SK-N-SH (cell line): ENCODE measurements around the gene CNTNAP2. TPM values are rescaled to one million over a fixed set of nuclear protein-coding genes. Genes with fewer than 3 reads are reported as not detected.

Source experiments
- CTCF ChIA-PET: fragments of 300-600, 350-600 bp; formaldehyde crosslinking; extraction: SDS; loops from one replicate; lab custom pipeline; 2021; lab: Yijun Ruan, JAX
- POLR2A ChIA-PET: fragments of 350-600 bp; sonication (Branson Sonifier 250); formaldehyde crosslinking; extraction: SDS; loops from one replicate; lab custom pipeline; 2020; ENCODE audit warnings: antibody characterized with exemption, inconsistent platforms; lab: Yijun Ruan, JAX
- DNase-seq: peaks from one replicate; pipeline ENCODE4 v3.0.0; 2012
- H2AFZ ChIP-seq: fragments of 200-600 bp; sonication (generic); 2 replicates; pipeline ENCODE4 v1.8.1; 2016; ENCODE audit warnings: antibody characterized with exemption, mild to moderate bottlenecking, low read depth
- H3F3A ChIP-seq: fragments of 200-600 bp; sonication (generic); replicated peaks from 2 replicates; pipeline ENCODE3; 2016; ENCODE audit warnings: antibody characterized with exemption, mild to moderate bottlenecking; ENCODE audit not compliant: insufficient read depth
- H3K27ac ChIP-seq, 2 experiments: fragments of 200-500 bp in 1 of 2; fragments of 200-600 bp in 1 of 2; sonication (Bioruptor generic) in 1 of 2; sonication (generic), shearing (Covaris generic) in 1 of 2; 2 replicates each; pipeline versions ENCODE4 v1.5.1 to v1.6.1; 2014 to 2016; ENCODE audit warnings: low read depth in 2 of 2, inconsistent platforms in 1 of 2, low read length in 1 of 2, mild to moderate bottlenecking in 1 of 2, mixed read lengths in 1 of 2
- H3K27me3 ChIP-seq: fragments of 200-600 bp; sonication (generic), shearing (Covaris generic); 2 replicates; pipeline ENCODE4 v1.6.1; 2016; ENCODE audit warnings: mixed run types; ENCODE audit not compliant: insufficient read depth
- H3K36me3 ChIP-seq, 2 experiments: fragments of 200-500 bp in 1 of 2; fragments of 200-600 bp in 1 of 2; sonication (Bioruptor generic) in 1 of 2; sonication (generic) in 1 of 2; replicated peaks in 1 of 2; 2 replicates each; pipeline versions ENCODE3 to v1.5.1; 2014 to 2016; ENCODE audit warnings: low read length in 1 of 2, mild to moderate bottlenecking in 1 of 2; ENCODE audit not compliant: insufficient read depth in 2 of 2, control insufficient read depth in 1 of 2
- H3K4me1 ChIP-seq, 2 experiments: fragments of 200-500 bp in 1 of 2; fragments of 200-600 bp in 1 of 2; sonication (Bioruptor generic) in 1 of 2; sonication (generic), shearing (Covaris generic) in 1 of 2; 2 replicates each; pipeline versions ENCODE4 v1.5.1 to v1.6.1; 2014 to 2016; ENCODE audit warnings: low read depth in 1 of 2, low read length in 1 of 2, mixed run types in 1 of 2; ENCODE audit not compliant: insufficient read depth in 2 of 2, control insufficient read depth in 1 of 2
- H3K4me2 ChIP-seq: fragments of 200-600 bp; sonication (generic), shearing (Covaris generic); 2 replicates; pipeline ENCODE4 v1.6.1; 2017; ENCODE audit warnings: mixed run types
- H3K4me3 ChIP-seq, 2 experiments: fragments of 200-500 bp in 1 of 2; fragments of 200-600 bp in 1 of 2; sonication (Bioruptor generic) in 1 of 2; sonication (generic), shearing (Covaris generic) in 1 of 2; 2 replicates each; pipeline versions ENCODE4 v1.5.1 to v1.8.1; 2014 to 2016; ENCODE audit warnings: low read depth in 2 of 2, inconsistent platforms in 1 of 2, low read length in 1 of 2, mild to moderate bottlenecking in 1 of 2, mixed read lengths in 1 of 2, moderate library complexity in 1 of 2
- H3K79me2 ChIP-seq: fragments of 200-600 bp; sonication (generic); 2 replicates; pipeline ENCODE4 v1.8.1; 2017; ENCODE audit warnings: mild to moderate bottlenecking; ENCODE audit not compliant: insufficient read depth
- H3K9ac ChIP-seq: fragments of 200-600 bp; sonication (generic); 2 replicates; pipeline ENCODE4 v1.6.1; 2017; ENCODE audit warnings: mixed run types
- H3K9me2 ChIP-seq: fragments of 200-600 bp; sonication (generic); 2 replicates; pipeline ENCODE4 v1.6.1; 2017; ENCODE audit warnings: mixed run types
- H3K9me3 ChIP-seq: fragments of 200-600 bp; sonication (generic); 2 replicates; pipeline ENCODE4 v1.6.1; 2017; ENCODE audit warnings: mixed run types, mild to moderate bottlenecking, moderate library complexity
- H4K20me1 ChIP-seq: fragments of 200-600 bp; sonication (generic); 2 replicates; pipeline ENCODE4 v1.6.1; 2017; ENCODE audit warnings: mild to moderate bottlenecking, mixed run types; ENCODE audit not compliant: insufficient read depth
- CHD2 ChIP-seq: fragments of 150-350 bp; IDR thresholded peaks from 2 replicates; pipeline ENCODE4 v1.6.1; 2018; ENCODE audit warnings: low read length; ENCODE audit not compliant: partially characterized antibody
- EP300 ChIP-seq, 2 experiments: IDR thresholded peaks; 2 replicates each; pipeline versions ENCODE4 v1.4.0 to v1.6.1; 2012; ENCODE audit warnings: borderline replicate concordance in 1 of 2, low read depth in 1 of 2, low read length in 1 of 2
- FOXJ3 ChIP-seq: sonication (generic); formaldehyde crosslinking; IDR thresholded peaks from 2 replicates; pipeline ENCODE4 v1.5.1; 2020; ENCODE audit warnings: mild to moderate bottlenecking, missing genetic modification reagents
- FOXM1 ChIP-seq: IDR thresholded peaks from 2 replicates; pipeline ENCODE4 v1.4.0; 2012; ENCODE audit warnings: low read depth, mild to moderate bottlenecking
- GABPA ChIP-seq: IDR thresholded peaks from 2 replicates; pipeline ENCODE4 v1.4.0; 2012; ENCODE audit warnings: low read depth, mild to moderate bottlenecking
- GATA2 ChIP-seq: sonication (generic); formaldehyde crosslinking; IDR thresholded peaks from 2 replicates; pipeline ENCODE4 v1.5.0; 2020; ENCODE audit warnings: mild to moderate bottlenecking, missing genetic modification reagents
- IRF3 ChIP-seq: fragments of 150-350 bp; IDR thresholded peaks from 2 replicates; pipeline ENCODE4 v1.6.1; 2016; ENCODE audit warnings: mild to moderate bottlenecking, low read depth, low read length
- NFIC ChIP-seq: IDR thresholded peaks from 2 replicates; pipeline ENCODE4 v1.4.0; 2012; ENCODE audit warnings: borderline replicate concordance
- PBX3 ChIP-seq: IDR thresholded peaks from 2 replicates; pipeline ENCODE4; 2012
- POLR2AphosphoS5 ChIP-seq: IDR thresholded peaks from 2 replicates; pipeline ENCODE4 v1.6.1; 2012; ENCODE audit warnings: low read depth, low read length
- RAD21 ChIP-seq: IDR thresholded peaks from 2 replicates; pipeline ENCODE4 v1.6.1; 2012; ENCODE audit warnings: mild to moderate bottlenecking, low read length
- RFX5 ChIP-seq: IDR thresholded peaks from 2 replicates; pipeline ENCODE4 v1.6.1; 2012; ENCODE audit warnings: mild to moderate bottlenecking, improper control_type of control experiment, low read length
- RXRA ChIP-seq: IDR thresholded peaks from 2 replicates; pipeline ENCODE4 v1.4.0; 2012; ENCODE audit warnings: low read depth, mild to moderate bottlenecking, borderline replicate concordance
- SIN3A ChIP-seq: IDR thresholded peaks from 2 replicates; pipeline ENCODE4 v1.6.1; 2012; ENCODE audit warnings: low read depth, mild to moderate bottlenecking, low read length, moderate library complexity, borderline replicate concordance
- SMC3 ChIP-seq: IDR thresholded peaks from 2 replicates; pipeline ENCODE4 v1.6.1; 2012; ENCODE audit warnings: low read depth, low read length, improper control_type of control experiment
- TEAD4 ChIP-seq: IDR thresholded peaks from 2 replicates; pipeline ENCODE4 v1.4.0; 2012; ENCODE audit warnings: mild to moderate bottlenecking, borderline replicate concordance; ENCODE audit not compliant: insufficient read depth
- USF1 ChIP-seq: IDR thresholded peaks from 2 replicates; pipeline ENCODE4 v1.4.0; 2012; ENCODE audit warnings: low read depth, borderline replicate concordance
- USF2 ChIP-seq: fragments of 150-350 bp; IDR thresholded peaks from 2 replicates; pipeline ENCODE4 v1.6.1; 2017; ENCODE audit warnings: antibody characterized with exemption, low read length, low read depth, borderline replicate concordance
- WGBS: methylation state at CpG from one replicate; pipeline ENCODE4 v1.1.6; 2017; ENCODE audit warnings: low lambda C conversion rate; 5-methylcytosine and 5-hydroxymethylcytosine counted together
- polyA plus RNA-seq, 3 experiments: library from polyadenylated mRNA; depleted of rRNA; stranded (reverse); fragments of >200 nt; gene quantifications; 2 replicates each; pipeline ENCODE4 v1.2.3, GENCODE V29; 2012

Gene CNTNAP2
- polyA plus RNA-seq, 1 of the 3 experiments (the other 2 are of a cell fraction), result 3.4 TPM

- CTCF ChIA-PET, result interaction anchor here (1.3 kb wide), 1 partner anchor 65 kb away, joined by 3 read pairs; no protein-coding TSS in a partner anchor
- no peaks in the 10 kb centered on the region for H3K9me3 ChIP-seq
- no peaks in the 10 kb centered on the region for H3F3A ChIP-seq
- no peak overlapping the region for H3K4me2 ChIP-seq
- no peak overlapping the region for H3K9ac ChIP-seq
- H3K36me3 ChIP-seq, result no peaks in the 10 kb centered on the region
- no peaks in the 10 kb centered on the region for H3K27me3 ChIP-seq
- H3K27ac ChIP-seq, result no peak overlapping the region
- no peaks in the 10 kb centered on the region for H4K20me1 ChIP-seq
- POLR2A ChIA-PET, result no interaction called here
- DNase-seq, result no peak
- WGBS, result 29% methylated on average over 2 of the region's 2 CpGs
- no peak for TF ChIP-seq POLR2AphosphoS5
- no peak for TF ChIP-seq FOXJ3 (CRISPR knock-in tag)
- no peak for TF ChIP-seq RFX5
- no peak for TF ChIP-seq USF1
- TF ChIP-seq SMC3, result no peak
- no peak for TF ChIP-seq GABPA
- no peak for TF ChIP-seq RAD21
- no peak for TF ChIP-seq NFIC
- no peak for TF ChIP-seq CHD2
- TF ChIP-seq, all 33 proteins: peak for 0
- H3K79me2 ChIP-seq, result no peaks in the 10 kb centered on the region
- H3K4me1 ChIP-seq, result no peaks in the 10 kb centered on the region
- no peak overlapping the region for H3K4me3 ChIP-seq
- no peak overlapping the region for H2AFZ ChIP-seq
- H3K9me2 ChIP-seq, result no peaks in the 10 kb centered on the region
Observed at GRCh38 chr7:148037044-148037443, 1920.4 kb downstream of the CNTNAP2 start.

- Histone ChIP-seq H3K27me3 (no peaks in the 10 kb centered on the region), H3K36me3 (no peaks in the 10 kb centered on the region), H3F3A (no peaks in the 10 kb centered on the region), H2AFZ (no peak overlapping the region), H3K27ac (no peak overlapping the region), H3K9me2 (no peaks in the 10 kb centered on the region), H3K4me1 (no peaks in the 10 kb centered on the region), H4K20me1 (no peaks in the 10 kb centered on the region), H3K79me2 (no peaks in the 10 kb centered on the region), H3K4me3 (no peak overlapping the region), H3K9me3 (no peaks in the 10 kb centered on the region), H3K4me2 (no peak overlapping the region), H3K9ac (no peak overlapping the region)
- 55% methylated on average over 3 of the region's 3 CpGs for WGBS
- ChIA-PET CTCF (no interaction called here), POLR2A (no interaction called here)
- TF ChIP-seq FOXJ3 (CRISPR knock-in tag) (no peak), GATA2 (CRISPR knock-in tag) (no peak), PBX3 (no peak), NFIC (no peak), FOXM1 (no peak), RAD21 (no peak), EP300 (IDR thresholded peaks at IDR 0.05; ENCODE audit: borderline replicate concordance in 1 of 2, low read depth in 1 of 2, low read length in 1 of 2) (no peak), IRF3 (no peak), TEAD4 (no peak), USF2 (no peak), USF1 (no peak), RFX5 (no peak), RXRA (no peak), SMC3 (no peak), SIN3A (no peak)
- DNase-seq, result no peak
Observed at GRCh38 chr7:148041156-148041555, 1924.6 kb downstream of the CNTNAP2 start.
